ENCODE results near the gene TRABD2B. TPM values are rescaled to one million over a fixed set of nuclear protein-coding genes. Genes with fewer than 3 reads are reported as not detected.

TRABD2B gene
- total and polyA plus RNA-seq, 2 of the 13 experiments (the other 11 are each of a cell fraction or from before 2014, with no cell fraction given) = 0.04 TPM; not detected in 1

GRCh38 chr1:47918257-47918867 is 78.8 kb downstream of the TRABD2B start (continued):
- TF ChIP-seq EP300 (IDR thresholded peaks at IDR 0.05; ENCODE audit: low read depth in 2 of 2, low read length in 2 of 2) (no peak; a peak in 1 of 4 replicates), EP300 (CRISPR knock-in tag; IDR thresholded peaks at IDR 0.05; ENCODE audit: borderline replicate concordance) (no peak), ZNF326 (CRISPR knock-in tag; IDR thresholded peaks at IDR 0.05; ENCODE audit: borderline replicate concordance) (no peak), FOXM1 (CRISPR knock-in tag; IDR thresholded peaks at IDR 0.05) (no peak), MBNL3 (CRISPR knock-in tag; conservative IDR thresholded peaks at IDR 0.05) (no peak), ZNF724P (CRISPR knock-in tag; IDR thresholded peaks at IDR 0.05; ENCODE audit: borderline replicate concordance) (no peak), TBL1XR1 (IDR thresholded peaks at IDR 0.05; ENCODE audit: borderline replicate concordance, low read length, partially characterized antibody) (no peak), MEIS1 (CRISPR knock-in tag; IDR thresholded peaks at IDR 0.05; ENCODE audit: borderline replicate concordance) (no peak), SNAI1 (CRISPR knock-in tag; IDR thresholded peaks at IDR 0.05; ENCODE audit: borderline replicate concordance) (no peak), NFE2L2 (IDR thresholded peaks at IDR 0.05; ENCODE audit: low read length) (no peak), SRY (CRISPR knock-in tag; IDR thresholded peaks at IDR 0.05) (no peak), NFYC (CRISPR knock-in tag; IDR thresholded peaks at IDR 0.05) (no peak), ATAD3A (CRISPR knock-in tag; IDR thresholded peaks at IDR 0.05) (no peak), FOXC1 (CRISPR knock-in tag; IDR thresholded peaks at IDR 0.05; ENCODE audit: borderline replicate concordance) (0 out of 2 replicates have a peak, but pooled peaks have one; percentile 17), JARID2 (CRISPR knock-in tag; IDR thresholded peaks at IDR 0.05; ENCODE audit: insufficient replicate concordance) (no peak), DMAP1 (CRISPR knock-in tag; IDR thresholded peaks at IDR 0.05) (no peak; the same call in 1 of the 2 replicates), AHR (CRISPR knock-in tag; IDR thresholded peaks at IDR 0.05) (no peak), SYNCRIP (IDR thresholded peaks at IDR 0.05; ENCODE audit: insufficient read depth, low read depth, low read length) (no peak), IRF2 (CRISPR knock-in tag; IDR thresholded peaks at IDR 0.05) (no peak; the same call in 1 of the 2 replicates), PLSCR1 (CRISPR knock-in tag; IDR thresholded peaks at IDR 0.05; ENCODE audit: borderline replicate concordance) (no peak)
- TF ChIP-seq, protein P1, sequence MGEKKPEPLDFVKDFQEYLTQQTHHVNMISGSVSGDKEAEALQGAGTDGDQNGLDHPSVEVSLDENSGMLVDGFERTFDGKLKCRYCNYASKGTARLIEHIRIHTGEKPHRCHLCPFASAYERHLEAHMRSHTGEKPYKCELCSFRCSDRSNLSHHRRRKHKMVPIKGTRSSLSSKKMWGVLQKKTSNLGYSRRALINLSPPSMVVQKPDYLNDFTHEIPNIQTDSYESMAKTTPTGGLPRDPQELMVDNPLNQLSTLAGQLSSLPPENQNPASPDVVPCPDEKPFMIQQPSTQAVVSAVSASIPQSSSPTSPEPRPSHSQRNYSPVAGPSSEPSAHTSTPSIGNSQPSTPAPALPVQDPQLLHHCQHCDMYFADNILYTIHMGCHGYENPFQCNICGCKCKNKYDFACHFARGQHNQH (CRISPR knock-in tag; IDR thresholded peaks at IDR 0.05) = 0 out of 2 replicates have a peak, but pooled peaks have one; percentile 16
- TF ChIP-seq, protein P2, sequence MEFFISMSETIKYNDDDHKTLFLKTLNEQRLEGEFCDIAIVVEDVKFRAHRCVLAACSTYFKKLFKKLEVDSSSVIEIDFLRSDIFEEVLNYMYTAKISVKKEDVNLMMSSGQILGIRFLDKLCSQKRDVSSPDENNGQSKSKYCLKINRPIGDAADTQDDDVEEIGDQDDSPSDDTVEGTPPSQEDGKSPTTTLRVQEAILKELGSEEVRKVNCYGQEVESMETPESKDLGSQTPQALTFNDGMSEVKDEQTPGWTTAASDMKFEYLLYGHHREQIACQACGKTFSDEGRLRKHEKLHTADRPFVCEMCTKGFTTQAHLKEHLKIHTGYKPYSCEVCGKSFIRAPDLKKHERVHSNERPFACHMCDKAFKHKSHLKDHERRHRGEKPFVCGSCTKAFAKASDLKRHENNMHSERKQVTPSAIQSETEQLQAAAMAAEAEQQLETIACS (CRISPR knock-in tag; IDR thresholded peaks at IDR 0.05) = no peak
- TF ChIP-seq, protein P3, sequence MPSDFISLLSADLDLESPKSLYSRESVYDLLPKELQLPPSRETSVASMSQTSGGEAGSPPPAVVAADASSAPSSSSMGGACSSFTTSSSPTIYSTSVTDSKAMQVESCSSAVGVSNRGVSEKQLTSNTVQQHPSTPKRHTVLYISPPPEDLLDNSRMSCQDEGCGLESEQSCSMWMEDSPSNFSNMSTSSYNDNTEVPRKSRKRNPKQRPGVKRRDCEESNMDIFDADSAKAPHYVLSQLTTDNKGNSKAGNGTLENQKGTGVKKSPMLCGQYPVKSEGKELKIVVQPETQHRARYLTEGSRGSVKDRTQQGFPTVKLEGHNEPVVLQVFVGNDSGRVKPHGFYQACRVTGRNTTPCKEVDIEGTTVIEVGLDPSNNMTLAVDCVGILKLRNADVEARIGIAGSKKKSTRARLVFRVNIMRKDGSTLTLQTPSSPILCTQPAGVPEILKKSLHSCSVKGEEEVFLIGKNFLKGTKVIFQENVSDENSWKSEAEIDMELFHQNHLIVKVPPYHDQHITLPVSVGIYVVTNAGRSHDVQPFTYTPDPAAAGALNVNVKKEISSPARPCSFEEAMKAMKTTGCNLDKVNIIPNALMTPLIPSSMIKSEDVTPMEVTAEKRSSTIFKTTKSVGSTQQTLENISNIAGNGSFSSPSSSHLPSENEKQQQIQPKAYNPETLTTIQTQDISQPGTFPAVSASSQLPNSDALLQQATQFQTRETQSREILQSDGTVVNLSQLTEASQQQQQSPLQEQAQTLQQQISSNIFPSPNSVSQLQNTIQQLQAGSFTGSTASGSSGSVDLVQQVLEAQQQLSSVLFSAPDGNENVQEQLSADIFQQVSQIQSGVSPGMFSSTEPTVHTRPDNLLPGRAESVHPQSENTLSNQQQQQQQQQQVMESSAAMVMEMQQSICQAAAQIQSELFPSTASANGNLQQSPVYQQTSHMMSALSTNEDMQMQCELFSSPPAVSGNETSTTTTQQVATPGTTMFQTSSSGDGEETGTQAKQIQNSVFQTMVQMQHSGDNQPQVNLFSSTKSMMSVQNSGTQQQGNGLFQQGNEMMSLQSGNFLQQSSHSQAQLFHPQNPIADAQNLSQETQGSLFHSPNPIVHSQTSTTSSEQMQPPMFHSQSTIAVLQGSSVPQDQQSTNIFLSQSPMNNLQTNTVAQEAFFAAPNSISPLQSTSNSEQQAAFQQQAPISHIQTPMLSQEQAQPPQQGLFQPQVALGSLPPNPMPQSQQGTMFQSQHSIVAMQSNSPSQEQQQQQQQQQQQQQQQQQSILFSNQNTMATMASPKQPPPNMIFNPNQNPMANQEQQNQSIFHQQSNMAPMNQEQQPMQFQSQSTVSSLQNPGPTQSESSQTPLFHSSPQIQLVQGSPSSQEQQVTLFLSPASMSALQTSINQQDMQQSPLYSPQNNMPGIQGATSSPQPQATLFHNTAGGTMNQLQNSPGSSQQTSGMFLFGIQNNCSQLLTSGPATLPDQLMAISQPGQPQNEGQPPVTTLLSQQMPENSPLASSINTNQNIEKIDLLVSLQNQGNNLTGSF (CRISPR knock-in tag; IDR thresholded peaks at IDR 0.05) = no peak
